GM12875 (cell line): ENCODE results near the gene UBE2G2.
"Not testable (repeated sequence)": the region's sequence is repeated elsewhere in the genome, so short reads cannot be mapped to it uniquely, and the experiment has no call there.

Experiments used
- H3K4me3 ChIP-seq: one replicate; pipeline ENCODE4 v1.5.1; 2011; ENCODE audit warnings: low read depth, low read length, control low read depth
- TF ChIP-seq, protein P1 (sequence below): IDR thresholded peaks from 2 replicates; pipeline ENCODE4 v1.5.1; 2011; ENCODE audit warnings: low read depth, mild to moderate bottlenecking, control low read depth, inconsistent platforms, low read length, moderate library complexity, borderline replicate concordance; ENCODE audit not compliant: insufficient read depth

The UBE2G2 gene

GRCh38 chr21:44836349-44836665 lies 34.7 kb upstream of the UBE2G2 start:
- no peak overlapping the region for H3K4me3 ChIP-seq
- TF ChIP-seq, protein P1, sequence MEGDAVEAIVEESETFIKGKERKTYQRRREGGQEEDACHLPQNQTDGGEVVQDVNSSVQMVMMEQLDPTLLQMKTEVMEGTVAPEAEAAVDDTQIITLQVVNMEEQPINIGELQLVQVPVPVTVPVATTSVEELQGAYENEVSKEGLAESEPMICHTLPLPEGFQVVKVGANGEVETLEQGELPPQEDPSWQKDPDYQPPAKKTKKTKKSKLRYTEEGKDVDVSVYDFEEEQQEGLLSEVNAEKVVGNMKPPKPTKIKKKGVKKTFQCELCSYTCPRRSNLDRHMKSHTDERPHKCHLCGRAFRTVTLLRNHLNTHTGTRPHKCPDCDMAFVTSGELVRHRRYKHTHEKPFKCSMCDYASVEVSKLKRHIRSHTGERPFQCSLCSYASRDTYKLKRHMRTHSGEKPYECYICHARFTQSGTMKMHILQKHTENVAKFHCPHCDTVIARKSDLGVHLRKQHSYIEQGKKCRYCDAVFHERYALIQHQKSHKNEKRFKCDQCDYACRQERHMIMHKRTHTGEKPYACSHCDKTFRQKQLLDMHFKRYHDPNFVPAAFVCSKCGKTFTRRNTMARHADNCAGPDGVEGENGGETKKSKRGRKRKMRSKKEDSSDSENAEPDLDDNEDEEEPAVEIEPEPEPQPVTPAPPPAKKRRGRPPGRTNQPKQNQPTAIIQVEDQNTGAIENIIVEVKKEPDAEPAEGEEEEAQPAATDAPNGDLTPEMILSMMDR, result no peak

GRCh38 chr21:44835647-44835973 lies 34.0 kb upstream of the UBE2G2 start:
- no peak overlapping the region for H3K4me3 ChIP-seq
- TF ChIP-seq, protein P1, result no peak

DNA sequence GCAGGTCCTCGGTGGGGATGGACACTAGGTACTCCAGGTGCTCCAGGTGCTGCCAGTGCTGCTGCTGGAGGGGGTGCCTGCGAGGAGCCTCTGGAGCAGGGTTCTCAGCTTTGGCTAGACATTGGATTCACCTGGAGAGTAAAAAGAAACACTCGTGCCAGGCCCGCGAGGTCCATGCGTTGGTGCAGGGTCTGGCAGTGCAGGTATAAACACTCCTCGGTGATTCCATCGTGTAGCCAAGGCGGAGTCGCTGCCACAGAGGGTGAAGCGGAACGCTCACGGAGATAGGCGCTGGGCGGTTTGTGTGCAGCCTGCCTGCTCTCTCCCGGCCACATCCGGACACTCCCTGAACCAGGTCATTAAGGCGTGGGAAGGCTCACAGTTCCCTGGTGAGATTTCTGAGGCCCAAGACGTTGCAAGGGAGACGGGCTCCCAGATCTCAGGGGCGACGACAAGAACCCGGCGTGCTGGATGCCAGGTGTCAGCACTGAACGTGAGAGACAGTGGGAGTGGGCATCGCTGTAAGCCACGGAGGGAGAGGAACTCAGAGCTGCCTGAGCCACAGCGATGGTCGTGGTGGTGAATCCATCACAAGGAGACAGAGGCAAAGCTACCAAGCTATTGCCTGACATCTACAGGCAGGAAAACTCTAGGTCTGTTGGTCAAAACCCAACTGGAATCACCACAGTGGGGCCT lies 33.5 kb upstream of the UBE2G2 start:
- TF ChIP-seq, protein P1, result no peak
- no peak overlapping the region for H3K4me3 ChIP-seq

- TF ChIP-seq, protein P1, result no peak
- no peak overlapping the region for H3K4me3 ChIP-seq
Observed at GRCh38 chr21:44834231-44834950, 32.8 kb upstream of the UBE2G2 start.

- TF ChIP-seq, protein P1, result no peak
- H3K4me3 ChIP-seq, result no peak overlapping the region
Observed at GRCh38 chr21:44833663-44834062, 32.0 kb upstream of the UBE2G2 start.

DNA sequence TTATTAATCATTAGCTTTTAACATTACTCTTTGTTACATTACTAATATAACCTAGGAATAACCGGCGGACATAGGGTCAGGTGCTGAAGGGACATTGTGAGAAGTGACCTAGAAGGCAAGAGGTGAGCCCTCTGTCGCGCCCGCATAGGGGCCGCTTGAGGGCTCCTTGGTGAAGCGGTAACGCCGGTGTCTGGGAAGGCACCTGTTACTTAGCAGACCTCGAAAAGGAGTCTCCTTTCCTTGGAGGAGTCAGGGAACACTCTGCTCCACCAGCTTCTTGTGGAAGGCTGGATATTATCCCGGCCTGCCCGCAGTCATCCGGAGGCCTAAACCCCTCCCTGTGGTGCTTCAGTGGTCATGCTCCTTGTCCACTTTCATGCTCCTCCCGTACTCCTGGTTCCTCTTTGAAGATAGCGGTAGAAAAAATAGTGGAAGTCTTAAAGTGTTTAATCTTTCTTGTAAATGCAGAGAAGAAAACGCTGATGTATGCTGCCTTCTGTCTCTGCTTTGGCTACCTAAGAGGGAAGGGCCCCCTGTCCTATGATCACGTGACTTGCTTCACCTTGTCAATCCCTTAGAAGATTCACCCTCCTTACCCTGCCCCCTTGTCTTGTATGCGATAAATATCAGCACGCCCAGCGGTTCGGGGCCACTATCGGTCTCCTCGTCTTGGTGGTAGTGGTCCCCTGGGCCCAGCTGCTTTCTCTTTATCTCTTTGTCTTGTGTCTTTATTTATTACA lies 31.1 kb upstream of the UBE2G2 start:
- not testable (repeated sequence) for H3K4me3 ChIP-seq

DNA sequence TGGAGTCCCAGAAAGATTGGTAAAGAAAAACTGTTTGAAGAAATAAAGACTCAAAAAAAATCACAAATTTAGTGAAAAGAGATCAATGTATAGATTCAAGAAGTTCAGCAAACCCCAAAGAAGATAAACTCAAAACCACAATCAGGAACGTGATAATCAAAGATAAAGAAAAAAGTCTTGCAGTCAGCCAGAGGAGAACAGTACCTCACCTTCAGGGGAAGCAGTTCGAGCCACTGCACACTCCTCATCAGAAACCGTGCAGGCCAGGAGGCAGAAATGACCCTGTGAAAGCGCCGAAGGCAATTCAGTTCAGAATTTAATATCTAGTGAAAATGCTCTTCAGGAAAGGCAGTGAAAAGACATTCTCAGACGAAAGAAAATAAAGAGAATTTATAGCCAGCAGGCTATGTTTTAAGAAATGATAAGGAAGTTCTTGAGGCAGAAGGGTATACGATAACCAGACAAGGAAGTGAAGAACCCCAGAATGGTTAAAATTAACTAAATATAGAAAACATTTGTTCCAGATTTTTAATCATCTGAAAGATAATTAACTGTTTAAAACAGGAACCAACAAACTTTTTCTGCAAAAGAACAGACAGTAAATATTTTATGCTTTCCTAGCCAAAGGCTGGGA lies 29.7 kb upstream of the UBE2G2 start:
- H3K4me3 ChIP-seq, result no peak overlapping the region
- TF ChIP-seq, protein P1, result no peak
